Activated CD8-positive, alpha-beta memory T cell treated with anti-CD3 and anti-CD28 coated beads, Interleukin-2, amount 50 U/mL, for 24 hours (primary cell): Measurements from ENCODE around the gene NKD2.
"Not testable (repeated sequence)": the region's sequence is repeated elsewhere in the genome, so short reads cannot be mapped to it uniquely, and the experiment has no call there.

Source experiments
- DNase-seq: peaks from one replicate; pipeline ENCODE4 v3.0.0-alpha.2; 2020; ENCODE audit errors: extremely low read depth

NKD2 gene

DNA sequence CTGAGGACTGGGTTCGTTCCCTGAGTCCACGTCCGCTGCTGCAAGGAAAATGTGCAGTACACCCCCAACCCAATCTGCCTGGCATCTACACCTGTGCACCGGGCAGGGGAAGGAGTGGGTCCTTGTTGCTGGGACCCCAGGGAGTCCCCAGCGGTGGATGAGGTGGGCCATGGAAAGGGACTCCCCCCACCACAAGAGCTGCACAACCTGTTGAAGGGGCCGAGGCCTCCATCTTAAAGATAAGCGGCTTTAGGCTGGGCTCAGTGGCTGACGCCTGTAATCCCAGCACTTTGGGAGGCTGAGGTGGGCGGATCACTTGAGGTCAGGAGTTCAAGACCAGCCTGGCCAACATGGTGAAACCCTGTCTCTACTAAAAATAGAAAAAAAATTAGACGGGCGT, 7.8 kb upstream of the NKD2 start:
- DNase-seq: not testable (repeated sequence)

DNA sequence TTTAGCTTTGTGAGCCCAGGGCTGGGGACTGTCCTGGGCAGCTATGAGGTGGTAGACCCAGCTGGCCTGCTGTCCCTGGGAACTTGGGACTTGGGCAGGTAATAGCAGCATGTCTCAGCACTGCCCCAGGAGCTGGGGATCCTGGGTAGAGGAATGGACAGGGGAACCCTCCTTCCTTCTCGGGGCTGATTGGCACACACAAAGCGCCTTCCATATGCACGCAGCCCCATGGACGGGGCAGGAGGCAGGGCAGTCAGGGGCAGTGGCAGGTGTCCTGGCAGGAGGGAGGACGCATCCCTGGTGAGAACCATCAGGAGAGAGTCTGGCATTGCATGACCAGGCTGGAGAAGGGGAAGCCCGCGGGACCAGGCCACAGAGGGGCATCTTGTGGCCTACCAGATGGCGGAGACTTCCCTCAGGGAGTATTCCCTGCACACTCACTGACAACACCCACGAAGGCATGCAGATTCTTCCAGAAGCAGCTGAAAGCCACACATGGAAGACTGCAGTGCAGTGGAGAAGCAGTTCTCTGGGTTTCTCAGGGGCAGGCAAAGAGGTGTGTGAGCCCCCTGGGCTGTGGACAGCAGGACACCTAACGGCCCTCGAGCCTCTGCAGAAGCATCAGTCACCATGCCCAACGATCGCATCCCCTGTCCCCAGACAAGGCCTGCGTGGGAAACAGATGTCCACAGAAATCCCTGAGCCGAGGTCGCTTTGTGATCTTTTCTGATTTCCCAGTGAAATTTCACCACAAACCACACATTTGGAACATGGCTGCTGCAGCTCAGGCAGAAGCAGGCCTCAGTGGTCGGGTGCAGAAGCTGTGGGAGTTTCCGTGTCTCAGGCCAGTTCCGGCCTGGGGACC, 7.0 kb upstream of the NKD2 start:
- no peak for DNase-seq

DNA sequence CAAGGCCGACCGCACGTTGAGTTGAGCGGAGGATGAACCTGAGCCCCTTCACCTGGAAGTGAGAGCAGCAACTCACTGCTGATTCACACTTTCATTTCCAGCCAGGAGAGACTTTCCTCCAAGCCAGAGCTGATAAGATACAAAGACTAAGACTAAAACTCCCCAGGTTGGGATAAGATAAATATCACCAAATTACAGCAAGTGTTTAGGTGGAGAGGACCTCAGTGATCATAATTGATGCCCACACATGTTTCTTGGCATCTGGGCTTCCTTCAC, 6.4 kb upstream of the NKD2 start:
- DNase-seq: no peak

DNA sequence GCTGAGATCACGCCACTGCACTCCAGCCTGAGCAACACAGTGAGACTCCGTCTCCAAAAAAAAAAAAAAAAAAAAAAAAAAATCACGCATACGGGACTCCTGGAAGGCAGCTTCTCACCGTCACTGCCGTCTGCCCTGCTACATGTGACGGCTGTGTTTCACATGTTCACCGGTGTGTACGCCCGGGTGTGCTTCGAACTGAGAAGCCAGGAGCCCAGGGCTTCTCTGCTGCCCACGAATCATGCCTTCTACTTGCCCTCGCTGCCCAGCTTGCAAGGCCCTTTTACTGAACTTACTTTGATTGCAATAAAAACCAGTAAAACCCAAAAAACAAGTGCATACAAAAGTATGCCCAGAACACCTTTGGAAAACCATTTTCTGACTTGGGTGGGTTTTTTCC, 5.8 kb upstream of the NKD2 start:
- DNase-seq: no peak

DNA sequence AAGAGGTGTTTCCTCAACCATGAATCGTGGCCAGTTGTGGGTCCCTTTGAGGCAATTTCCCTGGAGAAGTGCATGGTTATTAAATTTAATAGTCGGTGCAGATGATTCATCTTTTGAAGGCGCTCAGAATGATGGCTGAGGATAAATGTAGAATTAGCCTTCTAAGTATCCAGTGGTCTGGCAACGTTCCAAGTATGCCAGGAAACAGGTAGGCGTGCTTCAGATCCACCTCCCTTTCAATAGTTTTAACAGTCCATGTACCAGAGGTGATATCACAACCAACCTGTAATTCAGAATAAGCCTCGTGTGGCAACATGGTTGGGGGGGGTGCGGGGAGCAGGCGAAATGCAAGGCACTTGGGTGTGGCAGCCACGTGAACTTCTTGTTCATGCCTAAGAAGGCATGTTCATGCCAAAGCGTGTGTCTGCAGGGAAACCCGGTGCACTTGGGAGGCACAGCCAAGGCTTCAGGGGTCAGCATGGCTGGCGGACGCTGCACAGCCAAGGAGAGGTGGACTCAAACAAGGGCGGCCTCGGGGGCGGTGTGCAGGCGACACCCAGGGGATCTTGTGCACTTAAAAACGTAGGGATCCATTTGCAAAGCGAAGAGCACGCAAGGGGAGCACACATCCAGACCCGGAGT, 5.2 kb upstream of the NKD2 start:
- no peak for DNase-seq

DNA sequence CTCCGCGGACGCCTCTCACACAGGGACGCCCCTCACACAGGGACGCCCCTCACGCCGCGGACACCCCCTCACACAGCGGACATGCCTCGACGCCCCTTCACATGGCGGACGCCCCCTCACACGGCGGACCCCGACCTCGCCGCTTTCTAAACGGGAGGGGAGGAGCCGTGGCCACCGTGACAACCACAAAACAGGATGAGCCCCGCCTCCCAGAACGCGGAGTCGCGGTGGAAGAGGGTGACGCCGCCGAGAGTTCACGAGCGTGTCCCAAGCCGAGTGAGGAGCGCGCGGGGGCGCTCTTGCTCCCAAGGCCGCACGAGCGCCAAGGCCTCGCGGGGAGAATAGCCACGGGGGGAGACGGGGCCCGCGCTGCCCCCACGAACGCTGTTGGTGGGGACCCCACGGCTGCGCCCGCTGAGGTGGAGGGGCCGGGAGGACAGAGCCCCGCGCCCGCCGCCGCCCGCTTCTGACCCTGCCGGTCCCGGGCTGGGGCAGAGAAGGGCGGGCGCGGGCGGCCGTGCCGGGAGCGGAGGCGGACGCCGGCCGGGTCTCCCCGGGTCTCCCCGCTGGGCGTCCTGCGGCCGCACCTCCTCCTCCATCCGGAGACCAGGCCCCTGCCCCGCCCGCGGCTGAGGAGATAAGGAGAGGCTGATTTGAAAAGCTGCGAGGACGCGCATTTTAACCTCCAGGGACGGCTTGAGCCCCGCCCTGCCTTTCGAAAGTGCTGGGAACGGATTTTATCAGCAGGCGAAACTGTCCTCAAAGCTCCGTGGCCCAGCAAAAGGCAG, 3.9 kb upstream of the NKD2 start:
- DNase-seq: no peak

DNA sequence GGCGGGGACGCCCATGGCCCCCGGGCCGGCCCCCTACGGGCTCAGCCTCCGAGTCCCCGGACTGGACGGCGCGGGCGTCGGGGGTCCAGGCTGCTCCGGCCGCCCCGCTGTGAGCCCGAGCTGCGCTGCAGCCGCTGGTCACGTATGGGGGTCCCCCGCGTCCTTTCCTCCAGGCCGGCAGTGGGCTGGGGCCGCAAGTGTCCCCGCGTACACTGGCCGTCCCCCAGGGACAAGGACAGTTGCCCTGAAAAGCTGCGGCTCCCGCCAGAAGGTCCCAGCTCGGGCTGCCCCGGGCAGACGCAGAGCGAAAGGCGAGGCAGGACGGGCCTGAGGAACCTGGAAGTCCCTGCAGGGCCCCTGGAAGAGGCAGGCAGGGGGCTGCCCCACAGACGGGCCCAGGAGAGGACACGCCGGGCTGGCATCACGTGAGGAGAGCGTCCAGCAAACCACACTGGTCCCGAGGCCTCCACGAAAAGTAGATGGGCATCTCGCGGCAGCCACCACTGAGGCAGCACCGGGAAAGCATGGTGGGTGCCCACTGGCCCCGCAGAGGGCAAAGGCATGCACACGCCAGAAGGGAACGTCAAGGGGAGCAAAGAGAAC, 3.3 kb upstream of the NKD2 start:
- DNase-seq: no peak

DNA sequence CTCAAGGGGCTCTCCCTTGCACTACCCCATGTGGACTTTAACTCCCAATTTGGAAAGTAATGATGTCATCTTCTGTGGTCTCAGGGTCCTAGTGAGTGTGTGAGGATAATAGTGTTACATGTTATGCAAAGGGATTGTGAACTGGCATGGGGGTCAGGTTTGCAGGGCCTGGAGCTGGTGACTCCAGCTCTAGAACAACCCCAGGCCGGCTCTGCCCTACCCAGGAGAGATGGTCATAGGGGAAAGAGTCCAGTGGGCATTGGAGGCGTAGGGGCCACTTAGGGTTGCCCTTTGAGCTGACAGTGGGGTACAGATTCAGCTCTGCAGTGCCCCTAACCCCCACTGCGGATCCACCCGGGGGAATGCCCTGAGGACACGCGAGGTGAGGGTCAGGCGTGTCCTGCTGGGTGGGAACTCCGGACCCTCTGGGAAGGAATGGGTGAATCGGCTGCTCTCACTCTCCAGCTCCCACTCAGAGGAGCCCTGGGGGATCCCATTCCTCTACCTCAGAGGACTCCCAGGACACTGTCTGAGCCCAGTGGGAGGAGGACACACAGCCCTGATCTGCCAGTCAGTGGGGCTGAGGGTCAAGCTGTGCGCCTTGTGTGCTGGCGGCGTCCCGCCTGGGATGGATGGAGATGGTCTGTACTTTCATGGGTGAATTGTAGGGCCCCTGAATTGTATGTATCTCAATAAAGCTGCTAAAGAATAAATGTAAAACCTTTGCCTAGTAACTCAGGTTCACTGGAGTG, 2.5 kb upstream of the NKD2 start:
- no peak for DNase-seq

DNA sequence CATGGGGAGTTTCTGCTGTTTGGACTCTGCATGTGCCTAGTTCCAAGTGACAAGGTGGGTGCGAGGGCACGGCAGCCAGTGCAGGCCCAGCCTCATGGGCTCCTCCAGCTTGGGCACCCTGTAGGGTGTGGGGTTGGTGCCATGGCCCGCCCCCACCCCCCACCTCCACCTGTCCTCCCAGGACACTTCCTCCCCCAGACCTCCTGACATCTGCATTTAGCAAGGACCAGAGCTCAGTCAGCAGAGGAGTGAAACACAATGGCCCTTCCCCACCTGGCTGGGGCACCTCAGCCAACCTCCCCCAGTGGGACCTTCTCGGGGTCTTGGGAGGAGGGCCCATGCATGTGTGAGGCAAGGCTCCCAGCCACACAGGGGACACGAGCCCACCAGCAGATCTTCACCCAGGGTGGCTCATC, 1.9 kb upstream of the NKD2 start:
- no peak for DNase-seq

DNA sequence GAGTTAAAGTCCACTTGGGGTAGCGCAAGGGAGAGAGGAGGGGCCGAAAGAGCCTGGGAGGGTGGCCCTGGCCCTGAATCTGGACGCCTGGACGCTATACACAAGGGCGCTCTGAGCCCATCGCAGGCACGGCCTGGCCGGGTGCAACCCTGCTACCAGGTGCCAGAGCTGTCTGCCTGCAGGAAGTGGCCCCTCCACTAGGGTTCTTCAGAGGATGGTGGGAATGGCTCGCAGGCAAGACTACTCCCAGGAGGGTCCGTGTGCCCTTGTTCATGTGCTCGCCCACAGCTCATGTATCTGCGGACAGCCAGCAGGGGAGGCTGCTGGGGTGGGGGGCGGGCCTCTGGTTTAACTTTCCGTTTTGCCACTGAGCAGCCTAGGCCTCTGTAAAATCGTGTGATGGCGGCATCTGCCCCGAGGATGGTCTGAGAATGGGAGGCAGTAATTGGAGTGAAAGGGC, 1.4 kb upstream of the NKD2 start:
- DNase-seq: no peak

DNA sequence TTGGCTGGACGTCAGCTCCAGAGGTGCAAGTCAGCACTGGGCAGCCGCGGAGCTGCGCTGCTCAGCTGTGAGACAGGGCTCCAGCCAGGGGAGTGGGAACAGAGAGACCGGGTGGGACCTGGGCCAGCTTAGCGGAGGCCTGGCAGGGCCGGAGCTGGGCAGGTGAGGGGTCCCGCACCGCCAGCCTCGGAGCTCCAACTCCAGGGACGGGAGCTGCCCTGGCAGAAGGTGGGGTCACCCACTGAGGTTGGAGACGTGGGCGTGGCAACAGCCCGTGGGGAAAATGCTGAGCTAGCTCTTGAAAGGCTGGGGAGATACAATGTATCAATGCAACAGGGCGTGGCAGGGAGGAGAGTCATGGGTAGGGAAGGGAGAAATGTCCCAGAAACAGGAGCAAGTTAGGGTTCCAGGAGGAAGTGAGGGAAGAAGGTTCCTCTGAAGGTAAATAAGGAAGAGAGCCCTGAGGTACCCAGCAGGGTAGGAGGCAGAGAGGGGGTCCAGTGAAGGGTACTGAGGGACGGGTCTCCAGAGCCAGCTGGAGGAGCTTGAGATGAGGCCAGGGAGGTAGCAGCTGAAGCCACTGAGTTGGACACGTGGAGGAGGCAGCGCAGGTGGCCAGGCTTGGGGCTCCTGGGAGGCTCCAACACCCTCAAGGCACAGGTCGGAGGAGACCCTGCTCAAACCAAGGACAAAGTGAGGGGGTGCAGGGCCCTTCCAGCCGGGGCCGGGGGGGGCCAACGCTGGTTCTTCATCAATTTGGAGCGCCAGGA, 736 bp upstream of the NKD2 start:
- no peak for DNase-seq

DNA sequence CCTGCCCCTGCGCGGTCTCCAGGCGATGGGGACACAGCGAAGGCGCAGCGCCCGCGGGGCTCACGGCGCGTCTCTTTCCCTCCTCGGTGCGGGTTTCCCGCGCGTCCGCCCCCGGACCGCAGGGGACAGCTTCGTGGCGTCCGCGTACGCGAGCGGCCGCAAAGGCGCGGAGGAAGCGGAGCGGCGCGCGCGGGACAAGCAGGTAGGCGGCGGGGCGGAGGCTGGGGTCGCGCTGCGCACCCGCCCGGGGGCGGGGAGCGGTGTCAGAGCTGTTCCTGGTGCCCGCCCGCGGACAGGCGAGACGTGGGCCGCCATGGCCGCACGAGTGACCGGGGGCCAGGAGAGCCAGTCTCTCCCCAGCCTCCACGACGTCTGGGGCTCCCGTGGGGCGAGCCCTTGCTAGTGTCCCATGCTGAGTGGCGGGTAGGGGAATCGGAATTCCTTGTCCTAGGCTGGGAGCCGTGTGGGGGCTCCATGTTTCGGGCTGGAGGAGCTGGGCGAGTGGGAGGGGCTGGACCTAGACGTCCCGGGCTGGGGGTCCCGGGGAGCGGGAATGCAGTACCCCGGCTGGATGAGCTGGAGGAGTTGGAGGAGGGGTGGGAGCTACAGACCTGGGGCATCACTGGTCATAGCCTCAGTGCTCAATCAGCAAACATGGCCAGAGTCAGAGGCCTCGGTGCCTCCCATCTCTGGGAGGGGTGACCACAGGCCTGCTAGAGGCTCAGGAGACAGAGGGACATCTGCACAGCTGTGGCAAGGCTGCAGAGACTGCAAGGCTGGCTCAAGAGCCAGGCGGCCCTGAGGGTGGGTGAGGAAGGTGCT, 968 bp downstream of the NKD2 start:
- DNase-seq: no peak

DNA sequence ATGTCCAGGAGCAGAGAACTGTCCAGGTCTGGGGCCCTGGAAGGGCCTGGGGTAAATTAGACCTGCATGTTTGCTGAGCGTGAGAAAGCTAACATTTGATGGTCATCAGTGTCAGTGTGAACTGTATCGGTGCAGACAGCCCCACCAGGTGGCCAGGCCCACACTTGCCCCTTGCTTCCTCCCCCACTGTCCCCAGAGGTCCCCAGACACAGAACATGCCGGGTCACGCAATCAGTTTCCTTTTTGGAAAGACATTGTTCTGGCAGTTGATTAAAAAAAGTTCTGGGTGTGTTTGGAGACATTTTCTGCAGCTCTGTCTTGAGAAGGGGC, 1.5 kb downstream of the NKD2 start:
- DNase-seq: no peak

DNA sequence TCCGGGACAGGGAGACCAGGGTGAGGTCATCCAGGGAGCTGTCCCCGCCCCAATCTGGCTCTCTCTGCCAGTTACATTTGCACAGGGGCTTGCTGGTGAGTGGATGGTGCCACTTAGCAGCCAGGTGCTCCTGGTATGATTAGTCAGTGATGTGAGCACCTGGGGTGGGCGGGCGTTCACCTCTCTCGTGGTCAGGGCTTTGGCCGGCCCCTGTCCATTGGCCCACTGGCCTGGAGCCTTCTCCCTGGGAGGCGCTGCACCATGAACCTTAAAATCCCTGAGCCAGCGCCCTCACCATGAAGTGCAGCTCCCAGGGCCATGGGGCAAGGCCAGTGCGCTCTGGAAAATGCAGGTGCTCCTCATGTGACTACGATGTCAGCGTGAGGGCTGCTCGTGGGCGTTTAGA, 2.0 kb downstream of the NKD2 start:
- DNase-seq: no peak

DNA sequence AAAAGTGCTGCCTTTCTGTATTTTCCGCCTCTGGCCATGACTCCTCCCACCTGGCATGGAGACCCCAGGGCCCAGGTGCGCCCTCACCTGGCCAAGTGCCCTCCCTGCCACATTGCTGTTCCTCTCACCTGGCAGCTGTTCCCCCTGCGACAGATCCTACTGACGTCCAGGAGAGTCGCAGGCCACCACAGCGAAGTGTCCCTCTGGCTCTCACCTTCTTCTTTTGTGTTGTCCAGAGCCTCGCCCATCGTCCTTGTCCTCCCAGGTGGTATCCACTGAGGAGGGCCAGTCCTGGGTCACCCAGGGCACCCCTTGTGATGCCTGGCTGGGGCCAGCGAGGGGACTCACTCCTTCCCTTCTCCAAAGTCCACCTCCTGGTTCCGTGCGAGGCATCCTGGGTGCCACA, 2.6 kb downstream of the NKD2 start:
- no peak for DNase-seq

DNA sequence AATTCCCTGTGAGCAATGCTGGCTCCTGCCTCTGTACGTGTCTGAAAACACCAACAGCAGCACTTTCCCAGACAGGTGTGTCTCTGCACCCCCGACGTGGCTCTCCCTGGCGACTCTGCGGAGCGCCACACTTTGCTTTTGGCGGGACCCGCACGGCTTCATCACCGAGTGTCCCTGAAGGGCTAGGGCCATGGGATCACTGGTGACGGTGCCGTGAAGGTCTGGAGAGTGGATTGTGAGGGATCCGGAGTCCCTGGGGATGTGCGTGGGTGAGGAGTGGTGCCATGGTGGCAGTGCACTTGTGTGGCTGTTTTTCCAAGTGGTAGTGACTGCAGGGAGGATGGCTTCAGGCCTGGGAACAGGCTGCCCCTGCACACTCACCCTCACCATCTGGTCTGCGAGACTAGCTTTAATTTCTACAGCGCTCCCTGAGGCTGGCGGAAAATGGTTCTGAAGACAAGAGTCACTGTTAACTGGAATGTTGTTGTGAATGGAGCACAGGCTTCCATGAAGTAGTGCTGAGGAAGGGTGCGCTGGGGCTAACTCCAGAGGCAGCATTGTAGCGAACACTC, 3.2 kb downstream of the NKD2 start:
- DNase-seq: no peak

DNA sequence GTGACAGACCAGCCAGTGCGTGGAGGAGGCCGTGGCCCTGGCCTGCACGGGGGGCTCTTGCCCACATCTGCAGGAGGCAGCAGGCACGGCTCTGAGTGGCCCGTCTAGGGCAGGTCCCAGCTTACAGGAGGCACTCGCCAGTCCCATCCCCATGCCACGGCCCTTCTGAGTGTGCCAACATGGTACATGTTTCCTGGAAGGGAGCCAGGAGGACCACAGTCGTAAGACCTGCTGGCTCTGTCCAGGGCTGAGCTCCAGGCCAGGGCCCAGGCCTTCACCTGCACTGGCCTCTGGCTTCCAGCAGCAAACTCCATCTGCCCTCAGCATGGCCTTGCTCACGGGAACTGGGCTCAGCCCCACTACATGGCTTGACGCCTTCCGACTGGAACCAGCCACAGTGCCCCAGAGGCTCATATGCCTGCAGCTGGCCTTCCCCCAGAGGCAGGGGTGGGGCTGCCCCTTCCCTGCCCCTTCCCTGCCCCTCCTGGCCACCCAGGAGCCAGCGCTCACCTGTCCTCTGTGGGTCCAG, 3.8 kb downstream of the NKD2 start:
- no peak for DNase-seq

DNA sequence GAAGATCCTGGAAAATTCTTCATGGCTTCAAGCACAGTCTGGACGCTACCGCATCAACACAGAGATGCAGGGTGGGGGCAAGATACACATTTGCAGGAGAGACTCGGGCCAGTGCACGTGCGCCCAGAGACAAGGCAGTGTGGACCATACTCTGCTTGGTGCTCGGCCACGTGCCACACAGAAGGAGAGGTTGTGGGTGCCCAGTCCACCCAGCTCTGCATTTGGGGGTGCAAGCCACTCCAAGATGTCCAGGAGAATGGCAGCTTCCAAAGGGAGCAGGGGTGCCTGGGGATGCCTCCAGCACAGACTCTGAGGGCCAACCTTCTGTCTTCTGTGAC, 4.3 kb downstream of the NKD2 start:
- DNase-seq: no peak

DNA sequence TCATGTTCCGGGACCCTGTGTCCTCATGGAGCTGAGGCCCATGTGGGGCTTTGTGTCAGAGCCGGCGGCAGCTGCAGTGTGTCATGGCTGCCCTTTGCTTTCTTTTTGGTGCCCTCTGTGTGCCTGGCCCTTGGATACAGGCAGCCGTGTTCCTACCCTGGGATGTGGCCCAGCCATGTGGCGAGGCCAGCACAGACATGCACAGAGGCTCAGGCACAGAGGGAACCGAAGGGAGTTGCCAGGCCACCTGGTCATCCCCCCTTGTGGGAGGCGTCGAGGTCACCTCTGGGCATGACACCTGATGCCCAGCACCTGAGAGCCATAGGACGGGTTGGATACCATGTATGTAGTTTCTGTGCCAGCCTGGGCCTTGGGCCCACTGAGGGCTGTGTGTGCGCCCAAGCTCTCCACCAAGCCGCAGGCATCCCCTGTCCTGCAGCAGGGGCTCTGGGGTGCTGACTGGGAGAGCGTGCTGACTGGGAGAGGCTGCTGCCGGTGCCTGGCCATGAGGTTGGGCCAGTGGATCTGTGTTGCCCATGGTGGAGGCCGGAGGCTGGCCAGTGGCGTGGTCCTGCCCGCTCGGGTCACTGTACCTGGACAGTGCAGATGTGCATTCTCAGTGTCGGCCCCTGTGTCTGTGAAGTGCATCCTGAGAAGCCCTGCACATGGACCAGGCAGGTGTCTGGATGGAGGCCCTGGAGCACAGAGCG, 4.8 kb downstream of the NKD2 start:
- DNase-seq: no peak
